ENCODE data around the gene NOS3.
"Not testable (repeated sequence)": the region's sequence is repeated elsewhere in the genome, so short reads cannot be mapped to it uniquely, and the experiment has no call there.

The NOS3 gene

GRCh38 chr7:151040616-151041375 lies 50.0 kb downstream of the NOS3 start:
- no peak for FAIRE-seq

GRCh38 chr7:151043449-151043848 lies 52.6 kb downstream of the NOS3 start:
- FAIRE-seq: not testable (repeated sequence)

GRCh38 chr7:151043959-151044358 lies 53.1 kb downstream of the NOS3 start:
- no peak for FAIRE-seq

- FAIRE-seq: no peak
Measured at GRCh38 chr7:151045262-151045661, 54.4 kb downstream of the NOS3 start.

GRCh38 chr7:151045967-151046366 lies 55.1 kb downstream of the NOS3 start:
- FAIRE-seq: no peak

- no peak for FAIRE-seq
Measured at GRCh38 chr7:151046603-151047573, 56.1 kb downstream of the NOS3 start.

GRCh38 chr7:151047976-151048815 lies 57.4 kb downstream of the NOS3 start, which contains the start of gene ASIC3:
ASIC3 (plus strand) TSS chr7:151048531; CDS start chr7:151048886, 355 bp downstream.
- no peak for FAIRE-seq

- no peak for FAIRE-seq
Measured at GRCh38 chr7:151048911-151049463, 58.2 kb downstream of the NOS3 start.

GRCh38 chr7:151051108-151051507 lies 60.3 kb downstream of the NOS3 start:
- FAIRE-seq: no peak

GRCh38 chr7:151053096-151053495 lies 62.3 kb downstream of the NOS3 start:
- no peak for FAIRE-seq

- FAIRE-seq: no peak
Measured at GRCh38 chr7:151053751-151054150, 62.9 kb downstream of the NOS3 start.

- no peak for FAIRE-seq
Measured at GRCh38 chr7:151056283-151056665, 65.5 kb downstream of the NOS3 start.

GRCh38 chr7:151056666-151057505 lies 66.1 kb downstream of the NOS3 start:
- no peak for FAIRE-seq

GRCh38 chr7:151057506-151057988 lies 66.7 kb downstream of the NOS3 start, which contains the start of gene CDK5:
CDK5 (minus strand) TSS chr7:151057897; CDS start chr7:151057848, 49 bp downstream.
- no peak for FAIRE-seq

GRCh38 chr7:151057989-151058780 lies 67.4 kb downstream of the NOS3 start:
- FAIRE-seq: peak; percentile 99

- FAIRE-seq: no peak
Measured at GRCh38 chr7:151058781-151059366, 68.1 kb downstream of the NOS3 start.

GRCh38 chr7:151059367-151060112 lies 68.7 kb downstream of the NOS3 start, which contains the start of gene SLC4A2:
SLC4A2 (plus strand) TSS chr7:151059589; CDS start chr7:151061988, 2,399 bp downstream.
- FAIRE-seq: no peak

GRCh38 chr7:151060113-151060415 lies 69.2 kb downstream of the NOS3 start:
- no peak for FAIRE-seq
